ENCODE measurements around the gene ROCK2. TPM values are rescaled to one million over a fixed set of nuclear protein-coding genes. Genes with fewer than 3 reads are reported as not detected.

ROCK2 gene
- total and polyA plus RNA-seq, 2 of the 13 experiments (the other 11 are each of a cell fraction or from before 2014, with no cell fraction given) = 38.1 to 119 TPM

- TF ChIP-seq RBM39 (IDR thresholded peaks at IDR 0.05; ENCODE audit: low read depth, low read length, poor library complexity, severe bottlenecking) (peak; percentile 86), TBX3 (IDR thresholded peaks at IDR 0.05; ENCODE audit: borderline replicate concordance) (peak; percentile 96), ZNF383 (CRISPR knock-in tag; IDR thresholded peaks at IDR 0.05; ENCODE audit: borderline replicate concordance) (no peak), SMYD3 (CRISPR knock-in tag; IDR thresholded peaks at IDR 0.05) (peak; percentile 100), ZMAT5 (CRISPR knock-in tag; IDR thresholded peaks at IDR 0.05; ENCODE audit: borderline replicate concordance, low read depth) (no peak), FOSL2 (CRISPR knock-in tag; IDR thresholded peaks at IDR 0.05) (peak; percentile 94), ETV6 (CRISPR knock-in tag; conservative IDR thresholded peaks at IDR 0.05) (peak; percentile 99), DDIT3 (CRISPR knock-in tag; IDR thresholded peaks at IDR 0.05) (peak; percentile 21; the same call in 1 of the 2 replicates), HNF1B (CRISPR knock-in tag; IDR thresholded peaks at IDR 0.05) (peak; percentile 98), FOXO4 (CRISPR knock-in tag; conservative IDR thresholded peaks at IDR 0.05) (no peak), ZNF788 (CRISPR knock-in tag; IDR thresholded peaks at IDR 0.05; ENCODE audit: borderline replicate concordance) (peak; percentile 100), KMT2B (CRISPR knock-in tag; IDR thresholded peaks at IDR 0.05) (peak; percentile 88), ZNF780A (CRISPR knock-in tag; IDR thresholded peaks at IDR 0.05) (peak; percentile 92; the same call in 1 of the 2 replicates), ARID4A (CRISPR knock-in tag; IDR thresholded peaks at IDR 0.05; ENCODE audit: borderline replicate concordance) (peak; percentile 91; the same call in 1 of the 2 replicates), ATF1 (CRISPR knock-in tag; IDR thresholded peaks at IDR 0.05) (peak; percentile 53; the same call in 1 of the 2 replicates), ZNF20 (CRISPR knock-in tag; IDR thresholded peaks at IDR 0.05) (no peak), AGO1 (IDR thresholded peaks at IDR 0.05; ENCODE audit: low read depth, low read length, poor library complexity, severe bottlenecking) (no peak), KAT2B (IDR thresholded peaks at IDR 0.05; ENCODE audit: borderline replicate concordance, low read depth, low read length) (no peak), TEAD3 (CRISPR knock-in tag; optimal IDR thresholded peaks at IDR 0.05; ENCODE audit: borderline replicate concordance) (peak; percentile 100), PBX3 (CRISPR knock-in tag; IDR thresholded peaks at IDR 0.05; ENCODE audit: borderline replicate concordance) (0 out of 2 replicates have a peak, but pooled peaks have one; percentile 79)
These were observed 13.1 kb upstream of the ROCK2 start (continued) for GRCh38 chr2:11357428-11357972.

Measured in HepG2 (cell line).